Left renal cortex interstitium (tissue), 4 donors: ENCODE measurements around the gene KLK13. TPM values are rescaled to one million over a fixed set of nuclear protein-coding genes. Genes with fewer than 3 reads are reported as not detected.

Experiments
- DNase-seq, 4 donors: peaks; one replicate each; pipeline ENCODE4 v3.0.0-alpha.2; 2013; ENCODE audit warnings: low read depth in 4 of 4, low spot score in 2 of 4, missing footprints in 1 of 4
- polyA plus RNA-seq, 4 donors: library from polyadenylated mRNA; unstranded; fragments of 120-200 nt; gene quantifications; one replicate each; pipeline ENCODE4 v1.2.1, GENCODE V29; 2013; ENCODE audit not compliant: insufficient read length in 4 of 4

The KLK13 gene
- polyA plus RNA-seq = under 1 TPM; 0.22 to 0.66 (median 0.38) TPM

- no peak for DNase-seq
These were observed at the start of gene KLK13 for GRCh38 chr19:51064534-51065220. KLK13 (minus strand) TSS chr19:51065092; CDS start chr19:51065067, 25 bp downstream.

DNA sequence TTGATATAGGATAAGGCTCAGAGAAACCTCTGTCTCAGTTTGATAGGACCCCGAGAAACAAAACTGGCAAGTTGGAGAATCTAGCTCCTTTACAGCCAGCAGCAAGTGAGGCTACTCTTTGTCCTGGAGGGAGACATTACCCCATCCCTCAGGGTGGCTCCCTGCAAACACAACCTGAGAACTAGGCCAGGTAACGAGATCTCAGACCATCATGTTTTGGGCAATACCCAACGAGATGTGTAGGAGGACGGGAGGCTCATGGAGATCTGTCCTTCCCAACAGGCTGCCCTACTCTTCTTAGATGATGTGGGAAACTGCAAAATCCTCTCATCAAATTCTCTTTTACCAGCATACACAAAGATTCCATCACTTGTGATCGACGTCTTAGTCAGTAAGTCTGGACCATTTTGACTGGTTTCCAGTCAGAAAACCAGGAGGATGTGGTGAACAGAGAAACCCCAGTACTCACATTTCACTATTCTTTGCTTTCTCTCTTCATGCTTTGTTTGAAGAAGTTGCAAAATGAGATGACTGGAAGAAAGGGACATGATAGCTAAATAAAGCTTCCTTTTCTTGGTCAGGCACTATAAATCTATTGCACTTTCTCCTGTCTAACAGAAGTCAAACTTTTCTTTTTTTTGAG lies 49.3 kb upstream of the KLK13 start:
- DNase-seq = no peak

DNA sequence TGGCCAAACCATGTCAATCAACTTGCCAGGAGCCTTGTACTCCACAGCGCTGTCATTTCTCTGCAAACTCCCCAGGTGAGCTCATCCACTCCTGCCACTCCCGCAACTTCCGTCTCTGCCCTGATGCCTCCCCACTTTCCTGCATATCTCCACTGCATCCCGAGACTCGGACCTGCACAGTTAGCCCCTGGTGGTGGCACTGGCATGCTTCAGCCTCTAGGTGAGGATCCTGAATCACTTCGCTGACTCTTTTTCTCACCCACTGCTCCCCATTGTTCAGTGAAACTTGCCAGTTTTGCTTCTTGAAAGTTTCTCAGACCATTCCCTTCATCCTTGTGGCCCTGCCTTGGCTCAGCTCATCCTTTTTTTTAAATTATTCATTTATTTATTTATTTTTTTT lies 46.7 kb upstream of the KLK13 start:
- DNase-seq = no peak

- no peak for DNase-seq
These were observed 45.7 kb upstream of the KLK13 start for GRCh38 chr19:51110666-51110971.

DNA sequence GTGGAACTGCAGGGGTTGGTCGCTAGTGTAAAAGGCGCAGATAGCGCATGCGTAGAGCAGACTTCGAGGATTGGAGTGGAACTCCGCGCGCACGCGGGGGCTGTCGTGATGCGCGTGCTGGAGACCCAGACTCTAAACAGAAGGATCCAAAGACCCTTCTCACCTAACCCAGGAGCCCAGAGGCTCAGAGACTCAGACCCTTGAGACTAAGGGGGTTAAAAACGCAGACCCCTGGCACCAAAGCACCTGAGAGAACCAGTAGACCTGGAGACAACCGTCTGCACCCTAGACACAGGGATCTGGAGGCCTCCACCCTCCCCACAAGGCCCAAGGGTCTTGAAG lies 43.9 kb upstream of the KLK13 start:
- no peak for DNase-seq

GRCh38 chr19:51108066-51108804 lies 43.3 kb upstream of the KLK13 start, which contains the start of gene CTU1:
CTU1 (minus strand) TSS chr19:51108409; CDS start chr19:51104569, 3,840 bp downstream.
- DNase-seq = peak; percentile 91 to 98 (median 96)

- no peak for DNase-seq
These were observed 42.6 kb upstream of the KLK13 start for GRCh38 chr19:51107406-51108065.

DNA sequence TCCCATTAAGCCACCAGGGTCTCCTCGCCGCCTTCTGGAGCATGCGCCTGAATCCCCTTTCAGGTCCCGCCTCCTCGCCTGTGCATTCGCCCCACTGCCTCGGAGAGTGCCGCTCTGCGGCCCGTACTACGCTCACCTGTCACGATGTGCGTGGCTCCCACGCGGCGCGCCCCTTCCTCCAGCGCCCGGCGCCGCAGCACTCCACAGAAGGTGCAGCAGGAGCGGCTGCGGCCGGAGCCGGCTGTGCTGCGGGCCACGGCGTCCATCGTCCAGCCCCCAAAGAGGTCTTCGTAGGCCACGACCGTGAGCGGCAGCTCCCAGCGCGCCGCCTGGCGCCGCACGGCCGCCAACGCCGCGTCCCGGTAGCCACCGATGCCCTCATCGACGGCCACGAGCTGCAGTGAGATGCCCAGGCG lies 39.0 kb upstream of the KLK13 start:
- DNase-seq = no peak

- DNase-seq = no peak
These were observed 38.1 kb upstream of the KLK13 start for GRCh38 chr19:51102991-51103390.

DNA sequence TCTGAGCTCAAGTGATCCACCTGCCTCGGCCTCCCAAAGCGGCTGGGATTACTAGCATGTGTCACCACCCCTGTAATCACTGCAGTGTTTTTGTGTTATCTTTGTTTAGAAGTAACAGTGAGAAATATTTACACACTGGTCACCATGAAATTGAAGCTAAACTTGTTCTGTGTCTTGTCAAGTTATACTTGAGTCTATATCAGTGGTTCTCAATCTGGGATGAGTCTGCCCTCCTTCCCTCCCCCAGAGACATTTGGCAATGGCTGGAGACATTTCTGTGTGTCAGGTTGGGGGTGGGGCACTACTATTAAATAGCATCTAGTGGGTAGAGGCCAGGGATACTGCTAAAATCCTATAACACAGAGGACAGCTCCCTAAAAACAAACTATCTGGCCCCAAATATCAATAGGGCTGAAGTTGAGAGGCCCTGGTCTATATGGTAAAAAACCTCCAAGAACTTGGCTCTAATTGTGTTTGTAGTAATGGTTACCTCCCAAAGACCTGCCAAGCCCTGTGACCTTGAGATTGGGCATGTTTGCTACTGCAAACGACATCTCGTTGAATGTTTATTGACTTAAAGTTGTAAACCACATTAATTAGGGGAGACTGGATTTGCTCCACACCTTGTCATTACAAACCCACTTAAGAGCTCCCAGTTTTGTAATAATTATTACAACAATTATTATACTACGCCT lies 36.4 kb upstream of the KLK13 start:
- no peak for DNase-seq

- DNase-seq = no peak
These were observed 35.7 kb upstream of the KLK13 start for GRCh38 chr19:51100601-51101000.

GRCh38 chr19:51099047-51099382 lies 34.1 kb upstream of the KLK13 start:
- DNase-seq = no peak

GRCh38 chr19:51098365-51099046 lies 33.6 kb upstream of the KLK13 start:
- peak in 1 of 4 donors; percentile 40 for DNase-seq

GRCh38 chr19:51097796-51098195 lies 32.9 kb upstream of the KLK13 start:
- no peak for DNase-seq

- DNase-seq = no peak
These were observed 32.4 kb upstream of the KLK13 start for GRCh38 chr19:51097166-51097738.

DNA sequence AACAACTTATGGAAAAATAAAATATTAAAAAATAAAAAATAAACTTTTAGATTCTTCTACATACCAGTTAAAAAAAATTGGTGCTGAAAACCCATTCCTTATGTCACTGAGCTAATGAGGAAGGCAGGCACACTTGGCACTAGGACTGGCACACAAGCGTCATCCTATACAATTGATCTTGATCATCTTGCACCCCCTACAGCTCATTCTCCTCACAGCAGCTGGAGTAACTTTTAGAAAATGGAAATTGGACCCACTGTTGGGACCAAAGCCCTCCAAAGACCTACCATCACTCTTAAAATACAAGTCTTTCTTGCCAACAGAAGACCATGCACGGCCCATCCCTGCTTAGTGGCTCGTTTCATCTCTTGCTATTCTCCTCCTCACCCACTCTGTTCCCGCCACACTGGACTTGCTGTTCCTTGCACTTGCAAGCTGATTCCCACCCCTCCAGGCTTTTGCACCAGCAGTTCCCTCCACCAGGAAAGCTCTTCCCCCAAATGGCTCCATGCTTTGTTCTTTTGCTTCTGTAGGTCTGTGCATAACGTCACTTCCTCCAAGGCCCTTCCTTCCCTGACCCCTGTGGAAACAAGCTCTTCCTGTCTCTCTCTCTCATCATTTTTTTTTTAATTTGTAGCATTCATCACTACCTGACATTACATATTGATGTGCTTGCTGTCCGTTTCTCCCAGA lies 31.7 kb upstream of the KLK13 start:
- no peak for DNase-seq

DNA sequence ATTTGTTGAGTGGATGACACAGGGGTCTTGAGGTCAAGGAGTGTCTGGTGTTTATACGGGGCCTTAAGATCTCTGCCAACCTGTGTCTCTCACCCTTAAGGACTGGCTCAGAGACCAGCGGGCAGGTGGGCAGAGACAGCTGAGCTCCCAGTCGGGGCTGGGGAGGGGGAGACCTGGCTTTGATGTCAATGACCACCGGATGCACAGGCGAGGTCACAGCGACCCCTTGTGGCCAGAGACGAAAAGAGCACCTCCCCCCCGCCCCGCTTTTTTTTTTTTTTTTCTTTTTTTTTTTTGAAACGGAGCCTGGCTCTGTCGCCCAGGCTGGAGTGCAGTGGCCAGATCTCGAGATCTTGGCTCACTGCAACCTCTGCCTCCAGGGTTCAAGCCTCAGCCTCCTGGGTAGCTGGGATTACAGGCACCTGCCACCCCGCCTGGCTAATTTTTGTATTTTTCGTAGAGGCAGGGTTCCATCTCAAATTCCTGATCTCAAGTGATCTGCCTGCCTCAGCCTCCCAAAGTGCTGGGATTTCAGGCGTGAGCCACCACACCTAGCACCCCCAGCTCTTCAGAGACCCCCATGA lies 29.9 kb upstream of the KLK13 start:
- peak in 1 of 4 donors; percentile 34 for DNase-seq

DNA sequence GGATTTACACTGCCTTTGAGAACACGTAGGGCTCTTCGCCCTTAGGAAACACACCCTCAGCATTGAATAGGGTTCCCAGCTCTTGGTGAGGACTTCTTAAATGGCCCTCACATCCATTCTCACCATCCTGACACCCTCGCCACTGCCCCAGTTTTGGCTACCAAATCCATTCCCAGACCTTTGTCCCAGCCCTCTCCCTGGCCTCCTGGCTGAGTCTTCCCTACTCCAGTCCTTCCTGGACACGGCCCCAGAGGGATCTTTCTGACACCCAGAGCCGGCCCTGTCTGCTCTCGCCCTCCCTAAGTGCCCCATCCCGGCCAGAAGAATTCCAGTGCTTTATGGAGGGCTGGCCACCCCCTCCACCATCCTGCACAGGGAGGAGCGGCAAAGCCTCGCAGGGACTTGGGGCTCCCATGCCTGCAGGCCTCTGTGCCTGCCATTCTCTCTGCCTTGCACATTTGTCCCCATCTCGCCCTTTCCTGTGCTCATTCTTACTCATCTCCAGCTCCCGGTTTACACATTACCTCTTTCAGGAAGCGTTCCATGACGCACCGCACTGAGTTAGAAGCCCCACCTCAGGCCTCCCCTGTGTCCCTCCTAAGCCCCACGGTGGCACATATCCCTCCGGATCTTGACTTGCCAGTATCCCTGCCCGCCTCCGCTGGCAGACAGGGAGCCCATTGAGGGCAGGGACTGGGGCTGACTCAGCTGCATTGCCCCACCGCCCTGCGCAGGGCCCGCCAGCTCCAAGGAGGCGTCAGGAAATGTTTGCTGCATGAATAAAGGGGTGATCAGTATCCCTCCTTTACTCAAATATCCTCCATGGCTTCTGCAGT lies 28.8 kb upstream of the KLK13 start:
- no peak for DNase-seq
